ENCODE results near the gene REPIN1. TPM values are rescaled to one million over a fixed set of nuclear protein-coding genes. Genes with fewer than 3 reads are reported as not detected.

REPIN1 gene
- total RNA-seq, 1 experiment from 2014 or later: 106 TPM

GRCh38 chr7:150408393-150409299 is 40.0 kb downstream of the REPIN1 start:
- ATAC-seq (no peak), DNase-seq (ENCODE audit: low read depth, low spot score) (no peak)
- Histone ChIP-seq H3K9me3 (ENCODE audit: control insufficient read depth in 1 of 2, insufficient read depth in 1 of 2, low read depth in 1 of 2, low read length in 2 of 2) (no peaks in the 10 kb centered on the region), H3K9ac (ENCODE audit: low read length) (no peak overlapping the region), H3K4me2 (ENCODE audit: low read length) (no peak overlapping the region), H3K4me1 (ENCODE audit: control insufficient read depth in 1 of 2, insufficient read depth in 2 of 2, low read length in 2 of 2) (peaks cover 10 to 28% of the 10 kb centered on the region in 2 experiments; a peak in 3 of 4 replicates), H3K9me2 (ENCODE audit: insufficient read depth) (no peaks in the 10 kb centered on the region), H2AFZ (ENCODE audit: low read depth, low read length, poor library complexity, severe bottlenecking) (no peak overlapping the region), H3K4me3 (replicated peaks in 1 of 2; ENCODE audit: low read depth in 1 of 2, low read length in 2 of 2) (no peak overlapping the region), H4K20me1 (ENCODE audit: insufficient read depth) (no peaks in the 10 kb centered on the region), H3K27me3 (ENCODE audit: insufficient read depth, low read length) (no peaks in the 10 kb centered on the region), H3K27ac (ENCODE audit: low read depth, low read length) (no peak overlapping the region), H3K79me2 (ENCODE audit: insufficient read depth, low read length) (no peaks in the 10 kb centered on the region), H3K36me3 (ENCODE audit: control insufficient read depth in 1 of 2, insufficient read depth in 2 of 2, low read length in 2 of 2) (no peaks in the 10 kb centered on the region)
- no TSS peak for BruUV-seq (replicated peaks)
- RAD21 ChIA-PET (ENCODE audit: low non-redundant PET in 1 of 2, low total read pairs in 2 of 2, uncharacterized antibody in 2 of 2, unreplicated experiment in 2 of 2): no interaction called here
- TF ChIP-seq EZH2phosphoT487 (IDR thresholded peaks at IDR 0.05; ENCODE audit: borderline replicate concordance) (no peak), SP1 (IDR thresholded peaks at IDR 0.05; ENCODE audit: low read depth) (no peak), RAD21 (IDR thresholded peaks at IDR 0.05; ENCODE audit: low read depth) (no peak), EZH2 (IDR thresholded peaks at IDR 0.05) (no peak), FOSL1 (IDR thresholded peaks at IDR 0.05; ENCODE audit: low read depth) (no peak), ZFX (IDR thresholded peaks at IDR 0.05) (no peak), JUND (IDR thresholded peaks at IDR 0.05) (no peak), CEBPB (IDR thresholded peaks at IDR 0.05; ENCODE audit: low read depth) (no peak), ZNF274 (IDR thresholded peaks at IDR 0.05; ENCODE audit: low read depth, low read length) (no peak), SRF (IDR thresholded peaks at IDR 0.05; ENCODE audit: low read depth) (no peak), REST (IDR thresholded peaks at IDR 0.05; ENCODE audit: low read depth) (no peak), EGR1 (IDR thresholded peaks at IDR 0.05; ENCODE audit: low read depth) (no peak), TCF7L2 (IDR thresholded peaks at IDR 0.05; ENCODE audit: borderline replicate concordance, extremely low read depth, insufficient read depth, insufficient read length) (no peak), POLR2A (IDR thresholded peaks at IDR 0.05; ENCODE audit: borderline replicate concordance, extremely low read depth, insufficient read depth, insufficient read length) (no peak), SIN3A (IDR thresholded peaks at IDR 0.05; ENCODE audit: low read depth) (no peak), CBX3 (IDR thresholded peaks at IDR 0.05; ENCODE audit: low read depth) (no peak), POLR2AphosphoS5 (IDR thresholded peaks at IDR 0.05; ENCODE audit: low read depth, low read length) (no peak)
- TF ChIP-seq, protein P1, sequence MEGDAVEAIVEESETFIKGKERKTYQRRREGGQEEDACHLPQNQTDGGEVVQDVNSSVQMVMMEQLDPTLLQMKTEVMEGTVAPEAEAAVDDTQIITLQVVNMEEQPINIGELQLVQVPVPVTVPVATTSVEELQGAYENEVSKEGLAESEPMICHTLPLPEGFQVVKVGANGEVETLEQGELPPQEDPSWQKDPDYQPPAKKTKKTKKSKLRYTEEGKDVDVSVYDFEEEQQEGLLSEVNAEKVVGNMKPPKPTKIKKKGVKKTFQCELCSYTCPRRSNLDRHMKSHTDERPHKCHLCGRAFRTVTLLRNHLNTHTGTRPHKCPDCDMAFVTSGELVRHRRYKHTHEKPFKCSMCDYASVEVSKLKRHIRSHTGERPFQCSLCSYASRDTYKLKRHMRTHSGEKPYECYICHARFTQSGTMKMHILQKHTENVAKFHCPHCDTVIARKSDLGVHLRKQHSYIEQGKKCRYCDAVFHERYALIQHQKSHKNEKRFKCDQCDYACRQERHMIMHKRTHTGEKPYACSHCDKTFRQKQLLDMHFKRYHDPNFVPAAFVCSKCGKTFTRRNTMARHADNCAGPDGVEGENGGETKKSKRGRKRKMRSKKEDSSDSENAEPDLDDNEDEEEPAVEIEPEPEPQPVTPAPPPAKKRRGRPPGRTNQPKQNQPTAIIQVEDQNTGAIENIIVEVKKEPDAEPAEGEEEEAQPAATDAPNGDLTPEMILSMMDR (IDR thresholded peaks at IDR 0.05 in 2 of 3, conservative IDR thresholded peaks at IDR 0.05 in 1 of 3; ENCODE audit: borderline replicate concordance in 1 of 3, insufficient read depth in 1 of 3, low read depth in 2 of 3, low read length in 2 of 3): no peak
- TF ChIP-seq, protein P2, sequence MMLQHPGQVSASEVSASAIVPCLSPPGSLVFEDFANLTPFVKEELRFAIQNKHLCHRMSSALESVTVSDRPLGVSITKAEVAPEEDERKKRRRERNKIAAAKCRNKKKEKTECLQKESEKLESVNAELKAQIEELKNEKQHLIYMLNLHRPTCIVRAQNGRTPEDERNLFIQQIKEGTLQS (IDR thresholded peaks at IDR 0.05): no peak
- CTCF ChIA-PET: no interaction called here
- POLR2A ChIA-PET: interaction anchor here (0.8 kb wide), 1 partner anchor 41 kb away, joined by 5 read pairs; no protein-coding TSS in a partner anchor
- intact Hi-C loops (cut with micrococcal nuclease): no loop called here
